ENCODE results near the gene RUVBL2.

The RUVBL2 gene

GRCh38 chr19:48993175-48994034, at the start of gene RUVBL2, which contains the start of gene GYS1:
RUVBL2 (plus strand) TSS chr19:48993887; CDS start chr19:48993912, 25 bp downstream.
GYS1 (minus strand) TSS chr19:48993309; CDS start chr19:48993112, 197 bp downstream.
- peak; percentile 99 to 100 for DNase-seq

GRCh38 chr19:48945415-48945814, 48.3 kb upstream of the RUVBL2 start:
- no peak for DNase-seq

DNA sequence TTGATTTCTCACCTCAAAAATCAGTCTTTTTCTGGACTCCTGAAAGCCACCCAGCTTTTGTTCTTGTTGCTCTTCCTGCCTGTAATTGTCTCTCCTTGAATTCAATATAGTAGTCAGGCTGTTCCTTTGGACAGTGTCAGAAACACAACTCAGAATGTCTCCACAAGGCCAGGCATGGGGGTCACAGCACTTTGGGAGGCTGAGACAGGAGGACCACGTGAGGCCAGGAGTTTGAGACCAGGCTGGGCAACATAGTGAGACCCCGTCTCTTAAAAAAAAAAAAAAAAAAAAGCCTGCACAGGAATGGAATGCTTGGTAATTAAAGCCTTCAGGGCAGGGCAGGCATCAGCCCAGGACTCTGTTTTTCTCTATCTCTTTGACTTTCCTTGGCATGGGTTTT, 47.9 kb upstream of the RUVBL2 start:
- no peak for DNase-seq

DNA sequence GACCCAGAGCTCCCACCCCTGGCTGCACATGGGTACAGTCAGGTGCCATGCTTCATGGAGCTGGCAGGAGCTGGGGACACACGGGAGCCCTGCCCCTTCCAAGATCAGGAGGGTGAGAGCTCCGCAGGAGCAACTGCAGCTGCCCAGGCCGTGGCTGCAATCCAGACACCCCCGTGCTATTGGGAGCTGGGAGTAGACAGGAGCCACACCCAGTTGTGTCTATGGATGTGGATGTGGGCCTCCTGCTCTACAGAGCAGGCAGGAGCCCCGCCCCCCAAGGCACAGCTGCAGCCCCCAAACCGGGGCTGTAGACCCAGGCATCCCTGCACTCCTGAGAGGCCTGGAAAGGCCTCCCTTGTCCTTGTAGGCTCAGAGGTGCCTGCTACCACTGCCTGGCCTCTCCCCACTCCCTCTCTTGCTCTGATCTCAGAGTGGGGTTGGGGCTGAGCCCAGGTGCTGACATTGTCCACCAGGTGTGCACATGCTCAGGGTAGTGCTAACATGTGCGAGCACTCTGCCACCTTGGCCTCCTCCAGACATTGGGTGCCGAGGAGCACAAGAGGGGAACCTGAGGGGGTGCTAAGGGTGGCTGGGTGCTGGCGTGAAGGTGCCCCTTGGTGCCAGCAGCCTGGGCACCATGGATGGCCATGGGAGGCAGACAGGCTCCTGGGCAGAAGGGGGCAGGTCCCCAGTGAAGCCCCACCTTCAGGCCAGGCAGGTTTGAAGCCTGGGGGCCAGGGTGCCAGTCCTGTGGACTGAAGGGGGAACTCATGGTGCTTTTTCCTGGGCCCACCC, 47.0 kb upstream of the RUVBL2 start:
- no peak for DNase-seq

- DNase-seq = no peak
Measured at GRCh38 chr19:48947258-48947542, 46.5 kb upstream of the RUVBL2 start.

DNA sequence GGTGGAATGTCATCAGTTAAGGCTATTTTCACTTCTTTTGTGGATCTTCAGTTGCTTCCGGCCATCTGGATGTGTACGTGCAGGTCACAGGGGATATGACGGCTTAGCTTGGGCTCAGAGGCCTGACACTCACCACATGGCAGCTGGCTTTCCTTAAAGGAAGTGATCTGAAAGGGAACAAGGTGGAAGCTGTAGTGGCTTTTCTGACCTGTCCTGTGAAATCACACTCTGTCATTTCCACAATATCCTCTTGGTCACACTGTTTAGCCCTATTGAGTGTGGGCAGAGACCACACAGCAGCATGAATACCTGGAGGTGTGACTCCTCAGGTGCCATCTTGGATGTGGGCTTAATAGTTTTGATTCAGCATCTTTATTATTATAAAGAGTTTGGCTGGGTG, 43.5 kb upstream of the RUVBL2 start:
- no peak for DNase-seq

DNA sequence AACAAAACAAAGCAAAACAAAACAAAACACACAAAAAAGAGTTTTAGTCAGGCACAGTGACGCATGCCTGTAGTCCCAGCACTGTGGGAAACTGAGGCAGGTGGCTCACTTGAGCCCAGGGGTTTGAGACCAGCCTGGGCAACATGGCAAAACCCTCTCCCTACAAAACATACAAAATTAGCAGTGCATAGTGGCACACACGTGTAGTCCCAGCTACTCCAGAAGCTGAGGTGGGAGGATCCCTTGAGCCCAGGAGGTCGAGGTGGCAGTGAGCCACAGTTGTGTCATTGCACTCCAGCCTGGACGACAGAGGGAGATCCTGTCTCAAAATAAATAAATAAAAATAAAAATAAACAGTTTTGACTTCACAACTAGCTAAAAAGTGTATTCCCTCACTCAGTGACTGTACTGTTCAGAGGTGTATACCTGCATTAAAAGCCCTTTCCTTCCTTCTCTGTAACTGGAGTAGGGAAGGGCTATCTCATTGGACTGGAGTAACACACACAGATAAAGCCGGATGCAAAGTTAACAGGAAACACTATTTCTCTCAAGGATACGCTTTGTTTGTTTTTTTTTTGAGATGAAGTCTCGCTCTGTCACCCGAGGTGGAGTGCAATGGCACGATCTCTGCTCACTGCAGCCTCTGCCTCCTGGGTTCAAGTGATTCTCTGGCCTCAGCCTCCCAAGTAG, 42.7 kb upstream of the RUVBL2 start:
- no peak for DNase-seq

DNA sequence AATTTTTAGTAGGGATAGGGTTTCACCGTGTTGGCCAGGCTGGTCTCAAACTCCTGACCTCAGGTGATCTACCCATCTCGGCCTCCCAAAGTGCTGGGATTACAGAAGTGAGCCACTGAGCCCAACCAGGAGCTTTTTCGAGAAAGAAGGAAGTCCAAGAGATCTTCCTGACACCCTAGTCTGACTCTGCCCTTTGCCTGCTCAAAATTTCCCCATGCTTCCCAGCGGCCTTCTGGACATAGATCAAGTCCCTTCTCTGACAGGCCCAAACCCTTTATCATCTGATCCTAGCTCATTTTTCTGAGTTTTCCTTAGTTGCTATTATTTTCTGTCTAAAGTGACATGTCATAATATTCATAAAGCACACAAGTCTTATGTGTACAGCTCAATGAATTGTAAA, 40.5 kb upstream of the RUVBL2 start:
- no peak for DNase-seq

DNA sequence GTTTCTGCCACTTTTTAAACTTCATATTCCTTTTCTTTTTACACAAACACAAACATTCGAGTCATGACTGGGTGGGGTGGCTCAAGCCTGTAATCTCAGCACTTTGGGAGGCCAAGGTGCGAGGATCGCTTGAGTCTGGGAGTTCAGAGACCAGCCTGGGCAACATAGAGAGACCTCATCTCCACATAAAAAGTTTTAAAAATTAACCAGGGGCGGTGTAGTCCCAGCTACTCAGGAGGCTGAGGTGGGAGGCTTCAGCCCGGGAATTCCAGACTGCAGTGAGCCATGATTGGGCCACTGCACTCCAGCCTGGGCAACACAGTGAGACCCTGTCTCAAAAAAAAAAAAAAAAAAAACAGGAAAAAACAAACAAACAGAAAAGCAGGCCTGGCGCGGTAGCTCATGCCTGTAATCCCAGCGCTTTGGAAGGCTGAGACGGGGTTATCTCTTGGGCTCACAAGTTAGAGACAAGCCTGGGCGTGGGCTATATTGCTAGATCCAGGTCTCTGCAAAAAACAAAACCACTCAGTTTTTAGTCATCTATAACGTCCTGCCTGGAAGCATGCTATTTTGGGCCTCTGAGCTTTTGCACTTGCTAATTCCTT, 39.6 kb upstream of the RUVBL2 start:
- DNase-seq = no peak

DNA sequence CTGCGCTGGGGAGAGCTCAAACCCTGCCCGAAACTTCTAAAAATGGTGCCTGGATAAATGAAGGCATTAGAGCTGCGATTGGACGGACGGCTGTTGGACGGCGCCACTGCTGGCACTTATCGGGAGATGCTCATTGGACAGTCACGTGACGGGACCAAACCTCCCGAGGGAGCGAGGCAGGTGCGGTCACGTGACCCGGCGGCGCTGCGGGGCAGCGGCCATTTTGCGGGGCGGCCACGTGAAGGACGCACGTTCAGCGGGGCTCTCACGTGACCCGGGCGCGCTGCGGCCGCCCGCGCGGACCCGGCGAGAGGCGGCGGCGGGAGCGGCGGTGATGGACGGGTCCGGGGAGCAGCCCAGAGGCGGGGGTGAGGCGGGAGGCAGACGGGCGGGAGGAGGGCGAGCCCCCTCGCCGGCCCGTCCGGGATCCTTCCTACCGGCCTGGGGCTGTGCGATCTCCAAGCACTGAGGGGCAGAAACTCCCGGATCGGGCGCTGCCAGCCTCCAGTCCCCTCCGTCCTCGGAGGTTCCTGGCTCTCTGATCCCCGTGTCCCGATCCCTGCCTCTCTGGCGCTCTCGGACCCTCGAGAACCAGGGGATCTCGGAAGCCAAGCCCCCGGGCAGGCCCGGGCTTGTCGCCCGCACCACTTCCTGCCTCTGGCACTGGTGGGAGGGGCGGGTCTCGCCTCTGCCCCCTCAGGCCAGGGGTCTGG, 38.9 kb upstream of the RUVBL2 start, which contains the start of gene BAX:
TSS of gene BAX (plus strand) at position 281 of the 713 bp plus-strand sequence. CDS start at position 335, 54 bp downstream.
- DNase-seq = peak; percentile 83 to 86

- no peak for DNase-seq
Measured at GRCh38 chr19:48955308-48955958, 38.3 kb upstream of the RUVBL2 start.

GRCh38 chr19:48958006-48958405, 35.7 kb upstream of the RUVBL2 start:
- DNase-seq = no peak

GRCh38 chr19:48959341-48960239, 34.1 kb upstream of the RUVBL2 start:
- no peak for DNase-seq

DNA sequence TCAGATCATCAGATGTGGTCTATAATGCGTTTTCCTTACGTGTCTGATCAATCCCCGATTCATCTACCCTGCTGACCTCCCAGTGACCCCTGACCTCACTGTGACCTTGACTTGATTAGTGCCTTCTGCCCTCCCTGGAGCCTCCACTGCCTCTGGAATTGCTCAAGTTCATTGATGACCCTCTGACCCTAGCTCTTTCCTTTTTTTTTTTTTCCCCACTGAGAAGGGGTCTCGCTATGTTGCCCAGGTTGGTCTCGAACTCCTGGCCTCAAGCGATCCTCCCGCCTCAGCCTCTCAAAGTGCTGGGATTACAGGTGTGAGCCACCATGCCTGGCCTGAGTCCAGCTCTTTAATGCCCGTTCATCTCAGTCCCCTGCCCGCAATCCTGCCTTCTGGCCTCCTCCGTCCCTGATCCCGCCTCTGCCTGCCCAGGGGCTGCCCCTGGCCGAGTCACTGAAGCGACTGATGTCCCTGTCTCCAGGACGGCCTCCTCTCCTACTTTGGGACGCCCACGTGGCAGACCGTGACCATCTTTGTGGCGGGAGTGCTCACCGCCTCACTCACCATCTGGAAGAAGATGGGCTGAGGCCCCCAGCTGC, 32.5 kb upstream of the RUVBL2 start:
- no peak for DNase-seq

DNA sequence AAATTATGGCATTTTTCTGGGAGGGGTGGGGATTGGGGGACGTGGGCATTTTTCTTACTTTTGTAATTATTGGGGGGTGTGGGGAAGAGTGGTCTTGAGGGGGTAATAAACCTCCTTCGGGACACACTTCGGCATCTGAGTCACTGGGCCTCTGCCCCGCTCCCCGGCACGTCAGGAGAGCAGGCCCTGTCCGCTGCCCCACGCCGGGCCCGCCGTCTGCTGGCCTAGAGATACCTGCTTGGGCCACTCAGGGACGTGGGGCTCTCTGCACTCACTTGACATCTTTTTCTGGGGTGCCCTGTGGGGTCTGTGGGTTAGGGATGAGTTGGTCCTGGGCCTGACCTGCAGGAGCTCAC, 32.0 kb upstream of the RUVBL2 start:
- DNase-seq = no peak

DNA sequence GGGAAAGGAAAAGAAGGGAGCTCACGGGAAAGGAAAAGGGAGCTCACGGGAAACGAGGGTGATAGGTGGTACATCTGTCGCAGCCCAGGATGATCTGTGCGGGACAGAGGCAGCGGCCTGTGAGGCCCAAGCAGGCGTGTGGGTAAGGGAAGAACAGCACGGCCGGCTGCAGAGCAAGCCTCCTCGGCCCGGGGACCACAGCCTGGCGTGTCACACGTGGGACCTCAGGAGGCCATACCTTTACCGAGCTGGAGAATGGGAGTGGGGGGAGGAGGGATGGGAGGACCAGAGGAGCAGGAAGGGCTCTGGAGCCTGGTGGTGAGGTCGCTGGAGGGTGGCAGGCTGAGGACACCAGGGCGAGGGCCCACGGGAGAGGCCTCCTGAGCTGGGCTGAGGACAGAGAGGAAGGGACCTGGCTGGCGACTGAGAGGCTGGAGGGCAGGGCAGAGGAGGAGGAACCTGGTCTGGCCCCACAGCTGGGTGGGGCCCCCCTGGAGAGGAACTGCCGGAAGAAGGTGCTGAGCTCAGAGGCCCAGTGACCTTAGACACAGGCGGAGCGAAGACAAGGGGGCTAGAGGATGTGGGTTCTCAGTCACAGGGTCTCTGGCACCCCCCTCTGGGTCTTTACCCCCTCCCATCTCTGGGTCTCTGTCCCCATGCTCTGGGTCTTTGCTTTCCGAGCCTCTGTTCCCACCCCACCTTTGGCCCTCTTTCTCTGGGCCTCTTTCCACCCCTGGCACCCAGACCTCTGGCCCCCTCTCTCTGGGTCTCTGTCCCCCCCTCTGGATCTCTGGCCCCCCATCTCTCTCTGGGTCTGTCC, 31.4 kb upstream of the RUVBL2 start:
- DNase-seq = peak in 1 of 2 donors; percentile 47

DNA sequence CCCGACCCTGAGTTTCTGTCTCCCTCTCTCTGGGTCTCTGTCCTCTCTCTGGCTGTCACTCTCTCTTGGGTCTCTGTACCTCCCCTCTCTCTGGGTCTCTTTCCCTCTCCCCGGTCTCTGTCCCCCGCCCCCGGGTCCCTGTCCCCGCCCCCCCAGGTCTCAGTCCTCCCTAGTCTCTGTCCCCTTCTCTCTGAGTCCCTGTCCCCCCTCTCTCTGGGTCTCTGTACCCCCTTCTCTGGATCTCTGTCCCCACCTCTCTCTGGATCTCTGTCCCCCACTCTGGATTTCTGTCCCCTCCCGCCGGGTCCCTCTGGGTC, 30.9 kb upstream of the RUVBL2 start:
- DNase-seq = no peak

- DNase-seq = peak; percentile 52 to 64
Measured at GRCh38 chr19:48963371-48964204, 30.1 kb upstream of the RUVBL2 start.
